DND-41 (cell line): Measurements from ENCODE around the gene SLCO2A1.

Experiments
- ATAC-seq: fragments of 200-7000 bp; cut with Tn5 transposase; 3 replicates; pipeline ENCODE4 v1.9.1; 2021; ENCODE audit warnings: low read depth; ENCODE audit not compliant: insufficient read depth
- DNase-seq: peaks from one replicate; pipeline ENCODE4 v3.0.0-alpha.2; 2020
- H2AFZ ChIP-seq: 2 replicates; pipeline ENCODE4 v1.6.0; 2012; ENCODE audit warnings: low read depth, low read length
- H3K27ac ChIP-seq: 2 replicates; pipeline ENCODE4 v1.5.1; 2012; ENCODE audit warnings: low read length, inconsistent platforms
- H3K27me3 ChIP-seq: fragments of 200-600 bp; sonication (generic); 2 replicates; pipeline ENCODE4 v1.6.0; 2012; ENCODE audit warnings: low read length, mild to moderate bottlenecking, inconsistent platforms; ENCODE audit not compliant: insufficient read depth, poor library complexity
- H3K36me3 ChIP-seq: 2 replicates; pipeline ENCODE4 v1.5.1; 2012; ENCODE audit warnings: low read length, inconsistent platforms; ENCODE audit not compliant: insufficient read depth
- H3K4me1 ChIP-seq: 2 replicates; pipeline ENCODE4 v1.5.1; 2012; ENCODE audit warnings: mild to moderate bottlenecking, low read length; ENCODE audit not compliant: insufficient read depth
- H3K4me2 ChIP-seq: 2 replicates; pipeline ENCODE4 v1.6.0; 2012; ENCODE audit warnings: mild to moderate bottlenecking, moderate library complexity, low read length, inconsistent platforms; ENCODE audit not compliant: insufficient read depth
- H3K4me3 ChIP-seq, 2 experiments: fragments of 200-600 bp in 1 of 2; shearing (Covaris generic) in 1 of 2; 2 replicates each; pipeline ENCODE4 v1.5.1; 2012 to 2016; ENCODE audit warnings: inconsistent platforms in 2 of 2, low read length in 2 of 2, mild to moderate bottlenecking in 2 of 2, low read depth in 1 of 2, moderate library complexity in 1 of 2
- H3K79me2 ChIP-seq: 2 replicates; pipeline ENCODE4 v1.6.0; 2012; ENCODE audit warnings: low read length, inconsistent platforms; ENCODE audit not compliant: insufficient read depth
- H3K9ac ChIP-seq: 2 replicates; pipeline ENCODE4 v1.6.0; 2012; ENCODE audit warnings: low read depth, mild to moderate bottlenecking, inconsistent platforms, low read length, moderate library complexity
- H3K9me3 ChIP-seq: 2 replicates; pipeline ENCODE4 v1.5.1; 2012; ENCODE audit warnings: low read length, moderate library complexity, mild to moderate bottlenecking, inconsistent platforms; ENCODE audit not compliant: insufficient read depth, severe bottlenecking
- H4K20me1 ChIP-seq: 2 replicates; pipeline ENCODE4 v1.6.0; 2012; ENCODE audit warnings: low read length; ENCODE audit not compliant: insufficient read depth
- EZH2 ChIP-seq: IDR thresholded peaks from 3 replicates; pipeline ENCODE4 v1.6.1; 2012; ENCODE audit warnings: borderline replicate concordance, low read depth, mild to moderate bottlenecking, moderate library complexity, low read length, inconsistent platforms; ENCODE audit not compliant: severe bottlenecking
- TF ChIP-seq, protein P1 (sequence below): IDR thresholded peaks from 2 replicates; pipeline ENCODE4 v1.5.1; 2012; ENCODE audit warnings: borderline replicate concordance, low read length, moderate library complexity, mild to moderate bottlenecking; ENCODE audit not compliant: poor library complexity, severe bottlenecking; ENCODE audit errors: extremely low read depth

The SLCO2A1 gene

DNA sequence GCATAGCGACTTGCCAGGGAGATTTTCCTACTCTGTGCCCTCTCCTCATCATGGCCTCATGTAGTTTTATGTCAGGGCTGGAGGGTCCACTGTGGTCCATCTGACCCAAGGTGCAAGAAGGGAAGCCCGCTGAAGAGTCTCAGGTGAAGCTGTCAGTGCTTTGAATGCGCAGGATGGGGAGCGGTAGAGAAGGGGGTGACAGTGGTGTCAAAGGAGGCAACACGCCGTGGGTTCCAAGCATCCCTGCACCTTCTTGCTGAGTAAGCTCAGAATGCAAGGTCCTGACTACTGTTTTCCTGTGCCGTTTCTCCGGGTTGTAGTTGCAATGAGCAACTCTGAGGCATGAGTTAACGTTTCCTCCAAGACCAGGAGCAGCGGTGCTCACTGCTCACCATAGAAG is 89.2 kb downstream of the SLCO2A1 start:
- ATAC-seq (no peak), DNase-seq (no peak)
- Histone ChIP-seq H3K27me3 (peaks cover 3% of the 10 kb centered on the region), H3K4me2 (no peak overlapping the region), H3K9ac (no peak overlapping the region), H3K27ac (no peak overlapping the region), H3K4me1 (peaks cover 18% of the 10 kb centered on the region), H3K36me3 (no peaks in the 10 kb centered on the region), H3K9me3 (no peaks in the 10 kb centered on the region), H2AFZ (no peak overlapping the region), H3K4me3 (no peak overlapping the region), H3K79me2 (no peaks in the 10 kb centered on the region), H4K20me1 (no peaks in the 10 kb centered on the region)
- no peak for TF ChIP-seq EZH2
- TF ChIP-seq, protein P1, sequence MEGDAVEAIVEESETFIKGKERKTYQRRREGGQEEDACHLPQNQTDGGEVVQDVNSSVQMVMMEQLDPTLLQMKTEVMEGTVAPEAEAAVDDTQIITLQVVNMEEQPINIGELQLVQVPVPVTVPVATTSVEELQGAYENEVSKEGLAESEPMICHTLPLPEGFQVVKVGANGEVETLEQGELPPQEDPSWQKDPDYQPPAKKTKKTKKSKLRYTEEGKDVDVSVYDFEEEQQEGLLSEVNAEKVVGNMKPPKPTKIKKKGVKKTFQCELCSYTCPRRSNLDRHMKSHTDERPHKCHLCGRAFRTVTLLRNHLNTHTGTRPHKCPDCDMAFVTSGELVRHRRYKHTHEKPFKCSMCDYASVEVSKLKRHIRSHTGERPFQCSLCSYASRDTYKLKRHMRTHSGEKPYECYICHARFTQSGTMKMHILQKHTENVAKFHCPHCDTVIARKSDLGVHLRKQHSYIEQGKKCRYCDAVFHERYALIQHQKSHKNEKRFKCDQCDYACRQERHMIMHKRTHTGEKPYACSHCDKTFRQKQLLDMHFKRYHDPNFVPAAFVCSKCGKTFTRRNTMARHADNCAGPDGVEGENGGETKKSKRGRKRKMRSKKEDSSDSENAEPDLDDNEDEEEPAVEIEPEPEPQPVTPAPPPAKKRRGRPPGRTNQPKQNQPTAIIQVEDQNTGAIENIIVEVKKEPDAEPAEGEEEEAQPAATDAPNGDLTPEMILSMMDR: no peak

DNA sequence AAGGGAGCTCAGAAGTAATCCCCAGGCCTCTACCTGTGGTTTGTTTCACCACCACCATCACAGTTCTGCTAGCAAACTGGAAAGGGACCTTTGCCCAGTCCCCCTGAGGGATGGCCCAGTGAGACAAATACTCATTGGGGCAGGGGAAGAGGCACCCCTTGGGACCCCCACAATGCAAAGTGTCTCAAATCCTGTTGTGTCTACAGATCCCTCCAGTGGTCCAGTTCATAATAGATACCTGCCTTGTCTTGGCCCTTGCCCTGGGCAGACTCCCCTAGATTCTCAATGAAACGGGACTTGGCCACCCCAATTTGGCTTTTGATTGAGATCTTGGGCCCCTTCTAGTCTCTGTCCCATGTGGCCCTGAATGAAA is 90.3 kb downstream of the SLCO2A1 start:
- no peaks in the 10 kb centered on the region for H3K9me3 ChIP-seq
- H3K27me3 ChIP-seq: peaks cover 3% of the 10 kb centered on the region
- H4K20me1 ChIP-seq: no peaks in the 10 kb centered on the region
- peaks cover 18% of the 10 kb centered on the region for H3K4me1 ChIP-seq
- no peak overlapping the region for H2AFZ ChIP-seq
- no peaks in the 10 kb centered on the region for H3K79me2 ChIP-seq
- H3K27ac ChIP-seq: no peak overlapping the region
- H3K9ac ChIP-seq: no peak overlapping the region
- no peak for TF ChIP-seq EZH2
- TF ChIP-seq, protein P1: no peak
- H3K36me3 ChIP-seq: no peaks in the 10 kb centered on the region
- no peak overlapping the region for H3K4me2 ChIP-seq
- ATAC-seq (no peak), DNase-seq (no peak)
- H3K4me3 ChIP-seq: no peak overlapping the region

DNA sequence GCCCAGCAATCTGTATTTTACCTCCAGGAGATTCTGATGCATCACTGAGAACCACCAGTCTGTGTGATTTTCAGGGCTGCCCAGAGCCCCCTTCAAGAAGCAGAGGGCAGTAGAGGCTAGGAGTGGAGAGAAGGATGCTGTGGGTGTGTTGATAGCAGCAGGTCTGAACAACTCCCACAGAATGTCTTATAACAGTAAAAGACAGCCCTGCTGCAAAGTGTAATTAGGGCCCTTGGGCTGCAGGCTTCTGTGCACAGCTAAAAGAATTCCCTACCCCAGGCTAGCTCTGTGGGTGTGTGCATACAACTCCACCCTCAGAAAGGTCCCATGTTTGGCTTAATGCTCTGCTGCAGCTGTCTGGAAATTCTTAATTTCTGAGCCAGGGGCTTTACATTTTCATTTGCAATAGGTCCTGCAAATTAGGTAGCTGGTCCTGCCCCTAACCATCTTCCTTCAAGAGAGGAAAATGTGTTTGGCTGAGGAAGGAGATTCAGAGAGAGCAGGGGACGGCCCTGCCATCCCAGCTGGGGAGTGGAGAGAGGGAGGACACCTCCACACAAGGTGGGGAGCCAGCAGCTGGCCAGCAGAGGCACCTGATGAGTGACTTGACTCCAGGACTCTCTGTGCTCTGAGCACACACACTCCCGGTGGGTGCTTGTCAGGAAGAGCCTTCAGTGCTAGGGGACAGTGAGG is 90.8 kb downstream of the SLCO2A1 start:
- Histone ChIP-seq H3K4me3 (no peak overlapping the region), H3K27me3 (peaks cover 3% of the 10 kb centered on the region)
- no peak for DNase-seq

More for the DNA sequence above, 90.8 kb downstream of the SLCO2A1 start:
- no peak overlapping the region for H3K27ac ChIP-seq
- H3K79me2 ChIP-seq: no peaks in the 10 kb centered on the region
- H3K9ac ChIP-seq: no peak overlapping the region
- no peaks in the 10 kb centered on the region for H3K9me3 ChIP-seq
- H3K36me3 ChIP-seq: no peaks in the 10 kb centered on the region
- no peak overlapping the region for H2AFZ ChIP-seq
- H3K4me1 ChIP-seq: peaks cover 18% of the 10 kb centered on the region
- H4K20me1 ChIP-seq: no peaks in the 10 kb centered on the region
- TF ChIP-seq, protein P1: no peak
- no peak for TF ChIP-seq EZH2
- H3K4me2 ChIP-seq: no peak overlapping the region
- no peak for ATAC-seq
